HepG2 (cell line): ENCODE results near the gene CIB2. TPM values are rescaled to one million over a fixed set of nuclear protein-coding genes. Genes with fewer than 3 reads are reported as not detected.

Experiments used
- ATF7 ChIP-seq, 2 experiments: fragments of 450-650 bp in 1 of 2; sonication (generic) in 1 of 2; formaldehyde crosslinking in 1 of 2; IDR thresholded peaks; 2 replicates each; pipeline versions ENCODE4 v1.4.0 to v1.6.1; 2016 to 2020; ENCODE audit warnings: antibody characterized with exemption in 1 of 2, mild to moderate bottlenecking in 1 of 2, missing genetic modification reagents in 1 of 2
- EHMT2 ChIP-seq: fragments of 200-600 bp; sonication (generic); IDR thresholded peaks from 2 replicates; pipeline ENCODE4 v1.7.0; 2017; ENCODE audit warnings: antibody characterized with exemption, low read depth, low read length, borderline replicate concordance
- FLYWCH1 ChIP-seq: sonication (generic); formaldehyde crosslinking; IDR thresholded peaks from 2 replicates; pipeline ENCODE4 v1.8.1; 2023; ENCODE audit warnings: mild to moderate bottlenecking, missing genetic modification reagents
- MIER2 ChIP-seq: IDR thresholded peaks from 2 replicates; pipeline ENCODE4 v1.6.1; 2016; ENCODE audit warnings: missing biosample characterization, missing genetic modification reagents
- RXRA ChIP-seq: sonication (generic); formaldehyde crosslinking; IDR thresholded peaks from 2 replicates; pipeline ENCODE4 v1.5.1; 2020; ENCODE audit warnings: missing genetic modification reagents
- TEAD3 ChIP-seq: optimal IDR thresholded peaks from 2 replicates; pipeline ENCODE3; 2016; ENCODE audit warnings: borderline replicate concordance
- THYN1 ChIP-seq: sonication (generic); formaldehyde crosslinking; IDR thresholded peaks from 2 replicates; pipeline ENCODE4 v1.8.1; 2023; ENCODE audit warnings: low read depth, mild to moderate bottlenecking, moderate library complexity, missing genetic modification reagents, borderline replicate concordance
- ZBTB44 ChIP-seq: sonication (generic); formaldehyde crosslinking; IDR thresholded peaks from 2 replicates; pipeline ENCODE4 v1.4.0; 2020; ENCODE audit warnings: missing genetic modification reagents
- ZKSCAN8 ChIP-seq: IDR thresholded peaks from 2 replicates; pipeline ENCODE4 v1.6.1; 2016; ENCODE audit warnings: borderline replicate concordance, missing genetic modification reagents, missing compliant biosample characterization
- ZNF136 ChIP-seq: sonication (generic); formaldehyde crosslinking; IDR thresholded peaks from 2 replicates; pipeline ENCODE4 v1.8.1; 2022; ENCODE audit warnings: low read depth, mild to moderate bottlenecking, moderate library complexity, missing genetic modification reagents
- ZNF138 ChIP-seq: sonication (generic); formaldehyde crosslinking; IDR thresholded peaks from 2 replicates; pipeline ENCODE4 v1.5.0; 2020; ENCODE audit warnings: mild to moderate bottlenecking, low read depth, missing genetic modification reagents
- ZNF280B ChIP-seq: sonication (generic); formaldehyde crosslinking; IDR thresholded peaks from 2 replicates; pipeline ENCODE4 v1.5.0; 2020; ENCODE audit warnings: missing genetic modification reagents, mild to moderate bottlenecking, borderline replicate concordance
- ZNF281 ChIP-seq: sonication (generic); formaldehyde crosslinking; IDR thresholded peaks from 2 replicates; pipeline ENCODE4 v1.4.0; 2020; ENCODE audit warnings: missing genetic modification reagents, borderline replicate concordance
- ZNF713 ChIP-seq: sonication (generic); formaldehyde crosslinking; IDR thresholded peaks from 2 replicates; pipeline ENCODE4 v1.4.0; 2020; ENCODE audit warnings: mild to moderate bottlenecking, missing genetic modification reagents
- ZNF737 ChIP-seq: sonication (generic); formaldehyde crosslinking; IDR thresholded peaks from 2 replicates; pipeline ENCODE4 v1.5.0; 2020; ENCODE audit warnings: missing genetic modification reagents, mild to moderate bottlenecking, borderline replicate concordance
- ZNF761 ChIP-seq: sonication (generic); formaldehyde crosslinking; conservative IDR thresholded peaks from 2 replicates; pipeline ENCODE4 v1.4.0; 2020; ENCODE audit warnings: mild to moderate bottlenecking, missing genetic modification reagents
- ZNF782 ChIP-seq: sonication (generic); formaldehyde crosslinking; IDR thresholded peaks from 2 replicates; pipeline ENCODE4 v1.4.0; 2020; ENCODE audit warnings: missing genetic modification reagents, mild to moderate bottlenecking, borderline replicate concordance
- ZNF891 ChIP-seq: sonication (generic); formaldehyde crosslinking; IDR thresholded peaks from 2 replicates; pipeline ENCODE4 v1.5.0; 2020; ENCODE audit warnings: mild to moderate bottlenecking, missing genetic modification reagents
- polyA plus RNA-seq, 8 experiments: library from polyadenylated mRNA; depleted of rRNA in 3 of 8; stranded (reverse) in 7 of 8; unstranded in 1 of 8; fragments of >200 nt; fragmentation: Illumina TruSeq in 4 of 8; extraction: Trizol in 4 of 8; gene quantifications; 2 replicates each; pipeline versions ENCODE4 v1.2.1 to v1.2.3, GENCODE V29; 2011 to 2016; ENCODE audit warnings: low read depth in 4 of 8, missing spikeins in 1 of 8, mixed read lengths in 1 of 8; ENCODE audit not compliant: insufficient read depth in 1 of 8
- total RNA-seq, 5 experiments: library from RNA; depleted of rRNA; stranded (reverse); fragments of >200 nt; fragmentation: Illumina TruSeq; extraction: Trizol; gene quantifications; 2 replicates each; pipeline ENCODE4 v1.2.3, GENCODE V29; 2016; ENCODE audit warnings: low read depth in 1 of 5
- TF ChIP-seq, protein P1 (sequence below): sonication (generic); formaldehyde crosslinking; IDR thresholded peaks from 2 replicates; pipeline ENCODE4 v1.5.0; 2020; ENCODE audit warnings: missing genetic modification reagents
- TF ChIP-seq, protein P2 (sequence below): sonication (generic); formaldehyde crosslinking; IDR thresholded peaks from 2 replicates; pipeline ENCODE4 v1.8.0; 2022; ENCODE audit warnings: mild to moderate bottlenecking, missing genetic modification reagents; ENCODE audit not compliant: insufficient replicate concordance

CIB2 gene
- total and polyA plus RNA-seq, 2 of the 13 experiments (the other 11 are each of a cell fraction or from before 2014, with no cell fraction given): 1.4 to 1.5 TPM

DNA sequence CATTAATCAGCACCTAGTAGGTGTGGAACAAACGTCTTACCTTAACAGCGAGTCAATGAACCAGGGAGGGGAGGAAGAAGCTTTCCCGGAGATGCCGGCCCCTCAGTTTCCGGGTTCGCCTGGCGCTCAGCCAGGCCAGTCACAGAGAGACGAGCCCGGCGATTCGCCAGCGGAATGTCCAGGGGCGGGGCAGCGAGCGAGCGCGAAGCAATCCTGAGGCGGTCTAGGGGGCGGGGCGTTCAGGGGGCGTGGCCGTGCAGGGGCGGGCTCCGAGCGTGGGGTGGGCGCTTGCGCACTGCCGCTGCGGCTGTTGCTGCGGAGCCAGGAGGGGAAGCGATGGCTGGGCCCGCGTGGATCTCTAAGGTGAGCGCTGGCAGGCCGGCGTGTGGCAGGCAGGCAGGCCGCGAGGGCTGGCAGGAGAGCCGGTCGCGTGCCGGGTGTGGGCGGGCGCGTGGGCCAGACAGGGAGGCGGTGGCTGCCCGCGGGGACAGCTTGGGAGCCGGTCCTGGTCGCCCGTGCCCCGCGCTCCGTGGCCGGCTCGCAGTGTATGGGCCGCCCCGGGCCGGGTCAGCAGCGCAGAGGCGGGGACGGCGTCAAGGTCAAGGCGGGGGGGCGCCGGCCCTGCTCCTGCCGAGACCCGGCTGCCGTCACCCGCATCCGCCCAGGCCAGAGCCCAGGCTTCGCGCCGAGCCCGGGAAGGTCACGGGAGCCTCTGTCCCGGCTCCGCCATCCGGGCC is 18.0 kb upstream of the CIB2 start, which contains the start of gene IDH3A (continued):
- TF ChIP-seq ZNF281 (CRISPR knock-in tag): no peak
- TF ChIP-seq ZNF280B: no peak
- TF ChIP-seq ZNF891 (CRISPR knock-in tag): no peak
- TF ChIP-seq ZNF138 (CRISPR knock-in tag): 0 out of 2 replicates have a peak, but pooled peaks have one; percentile 35
- peak; percentile 19 for TF ChIP-seq TEAD3 (CRISPR knock-in tag)
- TF ChIP-seq ZBTB44 (CRISPR knock-in tag): no peak
- TF ChIP-seq, protein P1, sequence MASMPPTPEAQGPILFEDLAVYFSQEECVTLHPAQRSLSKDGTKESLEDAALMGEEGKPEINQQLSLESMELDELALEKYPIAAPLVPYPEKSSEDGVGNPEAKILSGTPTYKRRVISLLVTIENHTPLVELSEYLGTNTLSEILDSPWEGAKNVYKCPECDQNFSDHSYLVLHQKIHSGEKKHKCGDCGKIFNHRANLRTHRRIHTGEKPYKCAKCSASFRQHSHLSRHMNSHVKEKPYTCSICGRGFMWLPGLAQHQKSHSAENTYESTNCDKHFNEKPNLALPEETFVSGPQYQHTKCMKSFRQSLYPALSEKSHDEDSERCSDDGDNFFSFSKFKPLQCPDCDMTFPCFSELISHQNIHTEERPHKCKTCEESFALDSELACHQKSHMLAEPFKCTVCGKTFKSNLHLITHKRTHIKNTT (CRISPR knock-in tag): no peak
- no peak for TF ChIP-seq ZNF761 (CRISPR knock-in tag)
- TF ChIP-seq THYN1 (CRISPR knock-in tag): no peak
- TF ChIP-seq EHMT2: no peak
- no peak for TF ChIP-seq ZKSCAN8 (CRISPR knock-in tag)
- no peak for TF ChIP-seq FLYWCH1 (CRISPR knock-in tag)
- no peak; the same call in 1 of the 2 replicates for TF ChIP-seq RXRA (CRISPR knock-in tag)
- TF ChIP-seq, protein P2, sequence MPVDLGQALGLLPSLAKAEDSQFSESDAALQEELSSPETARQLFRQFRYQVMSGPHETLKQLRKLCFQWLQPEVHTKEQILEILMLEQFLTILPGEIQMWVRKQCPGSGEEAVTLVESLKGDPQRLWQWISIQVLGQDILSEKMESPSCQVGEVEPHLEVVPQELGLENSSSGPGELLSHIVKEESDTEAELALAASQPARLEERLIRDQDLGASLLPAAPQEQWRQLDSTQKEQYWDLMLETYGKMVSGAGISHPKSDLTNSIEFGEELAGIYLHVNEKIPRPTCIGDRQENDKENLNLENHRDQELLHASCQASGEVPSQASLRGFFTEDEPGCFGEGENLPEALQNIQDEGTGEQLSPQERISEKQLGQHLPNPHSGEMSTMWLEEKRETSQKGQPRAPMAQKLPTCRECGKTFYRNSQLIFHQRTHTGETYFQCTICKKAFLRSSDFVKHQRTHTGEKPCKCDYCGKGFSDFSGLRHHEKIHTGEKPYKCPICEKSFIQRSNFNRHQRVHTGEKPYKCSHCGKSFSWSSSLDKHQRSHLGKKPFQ (CRISPR knock-in tag): no peak
- TF ChIP-seq MIER2 (CRISPR knock-in tag): no peak
- no peak for TF ChIP-seq ZNF737 (CRISPR knock-in tag)
- TF ChIP-seq ZNF713 (CRISPR knock-in tag): no peak
- no peak for TF ChIP-seq ZNF136 (CRISPR knock-in tag)
- no peak for TF ChIP-seq ZNF782
- TF ChIP-seq ATF7 (IDR thresholded peaks at IDR 0.05): no peak
- no peak for TF ChIP-seq ATF7 (CRISPR knock-in tag; IDR thresholded peaks at IDR 0.05)
